Measurements from ENCODE around the gene ATF6. TPM values are rescaled to one million over a fixed set of nuclear protein-coding genes. Genes with fewer than 3 reads are reported as not detected.

ATF6 gene
- total and polyA plus RNA-seq, 9 of the 15 experiments (the other 6 are each of a cell fraction or from before 2014, with no cell fraction given): 11.7 to 32.4 (median 20.4) TPM

DNA sequence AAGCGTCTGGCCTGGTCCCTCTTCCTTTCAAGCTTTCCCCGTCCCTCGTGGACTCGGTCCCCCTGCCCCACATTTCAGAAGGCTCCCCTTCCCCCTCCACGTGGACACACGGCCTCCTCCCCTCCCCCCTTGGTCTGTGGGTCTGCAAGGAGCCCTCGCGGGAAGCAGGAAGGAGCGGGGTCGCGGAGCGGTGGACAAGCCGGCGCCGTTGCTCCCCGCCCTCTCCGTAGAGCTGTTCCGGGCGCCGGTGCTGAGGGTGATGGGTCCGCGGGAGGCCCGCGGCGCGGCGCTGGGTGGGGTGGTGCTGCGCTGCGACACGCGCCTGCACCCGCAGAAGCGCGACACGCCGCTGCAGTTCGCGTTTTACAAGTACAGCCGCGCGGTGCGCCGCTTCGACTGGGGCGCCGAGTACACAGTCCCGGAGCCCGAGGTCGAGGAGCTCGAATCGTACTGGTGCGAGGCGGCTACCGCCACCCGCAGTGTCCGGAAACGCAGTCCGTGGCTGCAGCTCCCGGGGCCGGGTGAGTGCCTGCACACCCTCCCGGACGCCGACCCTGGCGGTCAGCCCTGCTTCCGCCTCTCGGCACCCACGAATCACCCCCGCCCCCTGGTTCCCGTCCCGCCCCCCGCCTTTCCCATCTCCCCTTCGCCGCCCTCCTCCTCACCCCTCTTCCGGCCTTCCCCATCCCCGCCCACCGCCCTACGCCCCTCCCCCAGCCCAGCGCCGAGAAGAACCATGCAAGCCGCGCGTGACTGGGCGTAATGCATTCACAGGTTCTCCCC is 39.5 kb upstream of the ATF6 start (continued):
- TF ChIP-seq POLR3A (IDR thresholded peaks at IDR 0.05; ENCODE audit: borderline replicate concordance, extremely low read depth, insufficient read depth, insufficient read length) (no peak), POLR2B (IDR thresholded peaks at IDR 0.05; ENCODE audit: low read depth, partially characterized antibody) (peak; percentile 80), SIRT6 (IDR thresholded peaks at IDR 0.05; ENCODE audit: low read depth, low read length) (no peak), ZNF79 (CRISPR knock-in tag; IDR thresholded peaks at IDR 0.05; ENCODE audit: low read depth) (no peak), MTF1 (CRISPR knock-in tag; IDR thresholded peaks at IDR 0.05; ENCODE audit: borderline replicate concordance) (no peak), SUPT5H (IDR thresholded peaks at IDR 0.05) (peak; percentile 89), MBD2 (IDR thresholded peaks at IDR 0.05; ENCODE audit: borderline replicate concordance, low read depth) (peak; percentile 63), L3MBTL2 (IDR thresholded peaks at IDR 0.05) (peak; percentile 56), CC2D1A (IDR thresholded peaks at IDR 0.05) (no peak)
- TF ChIP-seq, protein P1, sequence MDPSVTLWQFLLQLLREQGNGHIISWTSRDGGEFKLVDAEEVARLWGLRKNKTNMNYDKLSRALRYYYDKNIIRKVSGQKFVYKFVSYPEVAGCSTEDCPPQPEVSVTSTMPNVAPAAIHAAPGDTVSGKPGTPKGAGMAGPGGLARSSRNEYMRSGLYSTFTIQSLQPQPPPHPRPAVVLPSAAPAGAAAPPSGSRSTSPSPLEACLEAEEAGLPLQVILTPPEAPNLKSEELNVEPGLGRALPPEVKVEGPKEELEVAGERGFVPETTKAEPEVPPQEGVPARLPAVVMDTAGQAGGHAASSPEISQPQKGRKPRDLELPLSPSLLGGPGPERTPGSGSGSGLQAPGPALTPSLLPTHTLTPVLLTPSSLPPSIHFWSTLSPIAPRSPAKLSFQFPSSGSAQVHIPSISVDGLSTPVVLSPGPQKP (CRISPR knock-in tag; IDR thresholded peaks at IDR 0.05): no peak
- TF ChIP-seq, protein P2, sequence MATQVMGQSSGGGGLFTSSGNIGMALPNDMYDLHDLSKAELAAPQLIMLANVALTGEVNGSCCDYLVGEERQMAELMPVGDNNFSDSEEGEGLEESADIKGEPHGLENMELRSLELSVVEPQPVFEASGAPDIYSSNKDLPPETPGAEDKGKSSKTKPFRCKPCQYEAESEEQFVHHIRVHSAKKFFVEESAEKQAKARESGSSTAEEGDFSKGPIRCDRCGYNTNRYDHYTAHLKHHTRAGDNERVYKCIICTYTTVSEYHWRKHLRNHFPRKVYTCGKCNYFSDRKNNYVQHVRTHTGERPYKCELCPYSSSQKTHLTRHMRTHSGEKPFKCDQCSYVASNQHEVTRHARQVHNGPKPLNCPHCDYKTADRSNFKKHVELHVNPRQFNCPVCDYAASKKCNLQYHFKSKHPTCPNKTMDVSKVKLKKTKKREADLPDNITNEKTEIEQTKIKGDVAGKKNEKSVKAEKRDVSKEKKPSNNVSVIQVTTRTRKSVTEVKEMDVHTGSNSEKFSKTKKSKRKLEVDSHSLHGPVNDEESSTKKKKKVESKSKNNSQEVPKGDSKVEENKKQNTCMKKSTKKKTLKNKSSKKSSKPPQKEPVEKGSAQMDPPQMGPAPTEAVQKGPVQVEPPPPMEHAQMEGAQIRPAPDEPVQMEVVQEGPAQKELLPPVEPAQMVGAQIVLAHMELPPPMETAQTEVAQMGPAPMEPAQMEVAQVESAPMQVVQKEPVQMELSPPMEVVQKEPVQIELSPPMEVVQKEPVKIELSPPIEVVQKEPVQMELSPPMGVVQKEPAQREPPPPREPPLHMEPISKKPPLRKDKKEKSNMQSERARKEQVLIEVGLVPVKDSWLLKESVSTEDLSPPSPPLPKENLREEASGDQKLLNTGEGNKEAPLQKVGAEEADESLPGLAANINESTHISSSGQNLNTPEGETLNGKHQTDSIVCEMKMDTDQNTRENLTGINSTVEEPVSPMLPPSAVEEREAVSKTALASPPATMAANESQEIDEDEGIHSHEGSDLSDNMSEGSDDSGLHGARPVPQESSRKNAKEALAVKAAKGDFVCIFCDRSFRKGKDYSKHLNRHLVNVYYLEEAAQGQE (IDR thresholded peaks at IDR 0.05; ENCODE audit: borderline replicate concordance): peak; percentile 68
- TF ChIP-seq, protein P2 (CRISPR knock-in tag; IDR thresholded peaks at IDR 0.05; ENCODE audit: low read depth): peak; percentile 83
- TF ChIP-seq, protein P3, sequence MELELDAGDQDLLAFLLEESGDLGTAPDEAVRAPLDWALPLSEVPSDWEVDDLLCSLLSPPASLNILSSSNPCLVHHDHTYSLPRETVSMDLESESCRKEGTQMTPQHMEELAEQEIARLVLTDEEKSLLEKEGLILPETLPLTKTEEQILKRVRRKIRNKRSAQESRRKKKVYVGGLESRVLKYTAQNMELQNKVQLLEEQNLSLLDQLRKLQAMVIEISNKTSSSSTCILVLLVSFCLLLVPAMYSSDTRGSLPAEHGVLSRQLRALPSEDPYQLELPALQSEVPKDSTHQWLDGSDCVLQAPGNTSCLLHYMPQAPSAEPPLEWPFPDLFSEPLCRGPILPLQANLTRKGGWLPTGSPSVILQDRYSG (tag; conservative IDR thresholded peaks at IDR 0.05; ENCODE audit: low read depth): no peak
- TF ChIP-seq, protein P4, sequence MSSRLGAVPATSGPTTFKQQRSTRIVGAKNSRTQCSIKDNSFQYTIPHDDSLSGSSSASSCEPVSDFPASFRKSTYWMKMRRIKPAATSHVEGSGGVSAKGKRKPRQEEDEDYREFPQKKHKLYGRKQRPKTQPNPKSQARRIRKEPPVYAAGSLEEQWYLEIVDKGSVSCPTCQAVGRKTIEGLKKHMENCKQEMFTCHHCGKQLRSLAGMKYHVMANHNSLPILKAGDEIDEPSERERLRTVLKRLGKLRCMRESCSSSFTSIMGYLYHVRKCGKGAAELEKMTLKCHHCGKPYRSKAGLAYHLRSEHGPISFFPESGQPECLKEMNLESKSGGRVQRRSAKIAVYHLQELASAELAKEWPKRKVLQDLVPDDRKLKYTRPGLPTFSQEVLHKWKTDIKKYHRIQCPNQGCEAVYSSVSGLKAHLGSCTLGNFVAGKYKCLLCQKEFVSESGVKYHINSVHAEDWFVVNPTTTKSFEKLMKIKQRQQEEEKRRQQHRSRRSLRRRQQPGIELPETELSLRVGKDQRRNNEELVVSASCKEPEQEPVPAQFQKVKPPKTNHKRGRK (tag; IDR thresholded peaks at IDR 0.05): no peak
